Left ventricle myocardium inferior (tissue), 1 donor: ENCODE data around the gene CCDC12. TPM values are rescaled to one million over a fixed set of nuclear protein-coding genes. Genes with fewer than 3 reads are reported as not detected.
A peak's percentile ranks its signal among the peaks of the same experiment; 100 is the strongest.

Experiments
- DNase-seq: peaks from one replicate; pipeline ENCODE4 v3.0.0-alpha.2; 2020
- H3K27ac ChIP-seq: fragments of 200-600 bp; replicated peaks from 2 replicates; pipeline ENCODE4 v1.8.0; 2021
- H3K27me3 ChIP-seq: fragments of 200-600 bp; 2 replicates; pipeline ENCODE4 v1.8.0; 2021; ENCODE audit warnings: low read depth
- H3K36me3 ChIP-seq: fragments of 200-600 bp; 2 replicates; pipeline ENCODE4 v1.8.0; 2021
- H3K4me1 ChIP-seq: fragments of 200-600 bp; 2 replicates; pipeline ENCODE4 v1.8.0; 2021
- H3K4me3 ChIP-seq: fragments of 200-600 bp; 2 replicates; pipeline ENCODE4 v1.8.0; 2021; ENCODE audit warnings: mild to moderate bottlenecking, moderate library complexity
- H3K9me3 ChIP-seq: fragments of 200-600 bp; replicated peaks from 2 replicates; pipeline ENCODE4 v1.8.0; 2021
- CTCF ChIP-seq: fragments of 200-600 bp; IDR thresholded peaks from 2 replicates; pipeline ENCODE4 v1.8.0; 2021; ENCODE audit warnings: antibody characterized with exemption, mild to moderate bottlenecking, borderline replicate concordance
- intact Hi-C: fragments of 100-400 bp; cut with micrococcal nuclease; formaldehyde crosslinking; loops from one replicate; pipeline ENCODE4 v1.11.0; 2022
- total RNA-seq: library from RNA; stranded (reverse); fragmentation: NEBNext Ultra II Directional; extraction: Animal tissue kit (Norgen Biotek cat#: 25700); gene quantifications from one replicate; pipeline ENCODE4 v1.2.1, GENCODE V29; 2021
- donor health status: DM: no; HTN: yes; CAD: no; lungs with severe emphysema.

CCDC12 gene
- total RNA-seq, 1 donor from 2014 or later, result 31.0 TPM

DNA sequence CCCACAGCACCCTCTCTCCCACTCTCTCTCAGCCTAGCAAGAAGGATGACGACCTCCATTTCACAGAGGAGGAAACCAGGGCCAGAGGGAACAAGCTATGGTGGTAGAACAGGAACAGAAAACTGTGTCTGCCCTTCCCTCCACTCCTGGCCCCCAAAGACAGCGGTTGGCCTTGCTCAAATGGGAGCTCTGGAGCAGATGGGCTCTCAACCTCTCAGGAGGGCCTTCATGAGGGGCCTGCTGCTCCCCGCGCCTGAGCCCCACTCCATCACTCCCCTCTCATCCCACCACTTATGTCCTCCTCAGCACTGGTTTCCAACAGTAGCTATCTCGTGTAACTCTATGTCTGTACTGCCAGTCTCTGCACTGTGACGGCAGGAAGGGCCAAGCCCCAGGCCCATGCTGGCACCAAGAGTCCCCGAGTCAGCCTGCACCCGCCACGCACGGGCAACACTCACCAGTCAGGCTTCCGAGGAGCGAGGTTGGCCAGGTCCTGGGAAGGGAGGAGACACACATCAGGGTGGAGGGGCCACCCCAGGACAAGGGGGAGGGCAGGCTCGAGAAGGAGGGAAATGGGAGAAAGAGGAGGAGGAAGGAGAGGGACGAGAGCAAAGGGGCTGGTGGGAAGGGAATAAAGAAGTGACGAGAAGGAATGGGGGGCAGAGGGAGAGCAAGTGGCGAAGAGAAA lies 53.5 kb downstream of the CCDC12 start:
- DNase-seq, result no peak
- Histone ChIP-seq H3K36me3 (peaks cover 72% of the 10 kb centered on the region), H3K4me3 (no peak overlapping the region), H3K9me3 (peaks cover under 1% of the 10 kb centered on the region), H3K27ac (no peak overlapping the region), H3K4me1 (peaks cover 51% of the 10 kb centered on the region), H3K27me3 (no peaks in the 10 kb centered on the region)
- no peak for TF ChIP-seq CTCF
- intact Hi-C loops, result loop anchor here (5.0 kb wide), 1 partner anchor 74 kb away; no protein-coding TSS in a partner anchor

DNA sequence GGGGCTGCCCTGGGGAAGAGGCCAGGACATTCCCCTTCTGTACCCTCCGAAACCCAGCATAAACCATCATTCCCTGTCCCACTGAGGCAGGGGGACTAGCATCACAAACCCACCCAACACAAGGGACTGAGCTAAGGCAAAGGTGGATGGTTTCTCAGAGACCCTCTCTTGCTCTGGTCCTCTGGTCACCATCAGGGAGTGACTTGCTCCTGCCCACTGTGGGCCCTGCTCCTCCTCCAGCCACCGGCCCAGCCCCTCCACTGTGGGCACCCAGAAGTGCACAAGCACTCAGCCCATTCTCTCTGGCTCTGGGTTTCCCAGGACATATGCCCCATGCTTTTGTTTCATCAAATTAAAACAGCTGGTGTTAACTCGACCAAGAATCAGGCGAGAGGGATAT lies 54.1 kb downstream of the CCDC12 start:
- H3K27ac ChIP-seq, result no peak overlapping the region
- no peaks in the 10 kb centered on the region for H3K27me3 ChIP-seq
- DNase-seq, result no peak
- peaks cover 7% of the 10 kb centered on the region for H3K9me3 ChIP-seq
- peaks cover 45% of the 10 kb centered on the region for H3K4me1 ChIP-seq
- no peak overlapping the region for H3K4me3 ChIP-seq
- no peak for TF ChIP-seq CTCF
- peaks cover 78% of the 10 kb centered on the region for H3K36me3 ChIP-seq
- intact Hi-C loops, result loop anchor here (5.0 kb wide), 1 partner anchor 75 kb away; no protein-coding TSS in a partner anchor

DNA sequence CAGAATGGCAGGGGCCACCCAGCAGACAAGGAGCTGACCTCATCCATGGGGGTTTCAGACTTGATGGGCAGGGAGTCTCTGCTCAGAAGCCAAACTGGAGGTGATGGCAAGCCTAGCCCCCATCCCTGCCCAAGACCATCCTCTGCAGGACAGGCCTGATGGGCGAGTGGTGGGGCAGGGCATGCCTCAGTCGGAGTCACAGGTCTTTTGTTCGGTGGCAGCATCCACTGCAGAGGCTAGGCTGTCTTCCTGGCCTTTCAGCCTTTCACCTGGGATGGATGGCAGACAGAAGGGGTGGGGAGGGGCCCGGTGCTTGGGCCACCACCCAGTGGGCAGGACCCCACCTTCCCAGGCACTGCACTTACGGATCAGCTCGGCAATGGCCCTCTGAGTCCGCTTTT lies 54.7 kb downstream of the CCDC12 start:
- Histone ChIP-seq H3K27me3 (no peaks in the 10 kb centered on the region), H3K4me3 (no peak overlapping the region), H3K36me3 (peaks cover 84% of the 10 kb centered on the region), H3K9me3 (peaks cover 10% of the 10 kb centered on the region), H3K4me1 (peaks cover 40% of the 10 kb centered on the region), H3K27ac (no peak overlapping the region)
- TF ChIP-seq CTCF, result no peak
- intact Hi-C loops, result loop anchor here (5.0 kb wide), 1 partner anchor 75 kb away; no protein-coding TSS in a partner anchor
- no peak for DNase-seq

- intact Hi-C loops, result loop anchor here (5.0 kb wide), 1 partner anchor 76 kb away; no protein-coding TSS in a partner anchor
- TF ChIP-seq CTCF, result no peak
Measured at GRCh38 chr3:46921041-46921440, 55.5 kb downstream of the CCDC12 start.

GRCh38 chr3:46918634-46919033 lies 57.9 kb downstream of the CCDC12 start:
- Histone ChIP-seq H3K4me3 (no peak overlapping the region), H3K4me1 (peaks cover 17% of the 10 kb centered on the region), H3K9me3 (peaks cover 10% of the 10 kb centered on the region), H3K36me3 (peaks cover 69% of the 10 kb centered on the region), H3K27me3 (no peaks in the 10 kb centered on the region), H3K27ac (no peak overlapping the region)
- TF ChIP-seq CTCF, result no peak
- no peak for DNase-seq
- intact Hi-C loops, result no loop called here

More at GRCh38 chr3:46921041-46921440, 55.5 kb downstream of the CCDC12 start:
- DNase-seq, result peak; percentile 10
- H3K27ac ChIP-seq, result no peak overlapping the region
- no peaks in the 10 kb centered on the region for H3K27me3 ChIP-seq
- peaks cover 32% of the 10 kb centered on the region for H3K4me1 ChIP-seq
- peaks cover 10% of the 10 kb centered on the region for H3K9me3 ChIP-seq
- peaks cover 87% of the 10 kb centered on the region for H3K36me3 ChIP-seq
- no peak overlapping the region for H3K4me3 ChIP-seq
